ENCODE results near the gene ALKBH4. TPM values are rescaled to one million over a fixed set of nuclear protein-coding genes. Genes with fewer than 3 reads are reported as not detected.

The ALKBH4 gene
- total and polyA plus RNA-seq, 7 donors, result 8.0 to 26.7 (median 10.2) TPM

- H3K27me3 ChIP-seq, result no peaks in the 10 kb centered on the region
- H3K9me3 ChIP-seq, result no peaks in the 10 kb centered on the region
- 88 to 92% methylated on average over 24 of the region's 24 CpGs for WGBS, 2 donors
- no peak overlapping the region for H3K4me3 ChIP-seq
- peak; percentile 63 for DNase-seq
- peaks cover 0 to 23% (median 19%) of the 10 kb centered on the region in 4 donors for H3K4me1 ChIP-seq
- peaks cover 0 to 34% (median 6%) of the 10 kb centered on the region in 4 donors for H3K36me3 ChIP-seq
- intact Hi-C loops (cut with DNase I), result no loop called here
- TF ChIP-seq POLR2AphosphoS5 (IDR thresholded peaks at IDR 0.05), result no peak
- no peak for TF ChIP-seq EP300 (IDR thresholded peaks at IDR 0.05)
- no peak for TF ChIP-seq POLR2A (IDR thresholded peaks at IDR 0.05)
- TF ChIP-seq, protein P1, sequence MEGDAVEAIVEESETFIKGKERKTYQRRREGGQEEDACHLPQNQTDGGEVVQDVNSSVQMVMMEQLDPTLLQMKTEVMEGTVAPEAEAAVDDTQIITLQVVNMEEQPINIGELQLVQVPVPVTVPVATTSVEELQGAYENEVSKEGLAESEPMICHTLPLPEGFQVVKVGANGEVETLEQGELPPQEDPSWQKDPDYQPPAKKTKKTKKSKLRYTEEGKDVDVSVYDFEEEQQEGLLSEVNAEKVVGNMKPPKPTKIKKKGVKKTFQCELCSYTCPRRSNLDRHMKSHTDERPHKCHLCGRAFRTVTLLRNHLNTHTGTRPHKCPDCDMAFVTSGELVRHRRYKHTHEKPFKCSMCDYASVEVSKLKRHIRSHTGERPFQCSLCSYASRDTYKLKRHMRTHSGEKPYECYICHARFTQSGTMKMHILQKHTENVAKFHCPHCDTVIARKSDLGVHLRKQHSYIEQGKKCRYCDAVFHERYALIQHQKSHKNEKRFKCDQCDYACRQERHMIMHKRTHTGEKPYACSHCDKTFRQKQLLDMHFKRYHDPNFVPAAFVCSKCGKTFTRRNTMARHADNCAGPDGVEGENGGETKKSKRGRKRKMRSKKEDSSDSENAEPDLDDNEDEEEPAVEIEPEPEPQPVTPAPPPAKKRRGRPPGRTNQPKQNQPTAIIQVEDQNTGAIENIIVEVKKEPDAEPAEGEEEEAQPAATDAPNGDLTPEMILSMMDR (IDR thresholded peaks at IDR 0.05), result no peak
- H3K27ac ChIP-seq, result no peak overlapping the region
These were observed 3.2 kb upstream of the ALKBH4 start for GRCh38 chr7:102467581-102468477.

DNA sequence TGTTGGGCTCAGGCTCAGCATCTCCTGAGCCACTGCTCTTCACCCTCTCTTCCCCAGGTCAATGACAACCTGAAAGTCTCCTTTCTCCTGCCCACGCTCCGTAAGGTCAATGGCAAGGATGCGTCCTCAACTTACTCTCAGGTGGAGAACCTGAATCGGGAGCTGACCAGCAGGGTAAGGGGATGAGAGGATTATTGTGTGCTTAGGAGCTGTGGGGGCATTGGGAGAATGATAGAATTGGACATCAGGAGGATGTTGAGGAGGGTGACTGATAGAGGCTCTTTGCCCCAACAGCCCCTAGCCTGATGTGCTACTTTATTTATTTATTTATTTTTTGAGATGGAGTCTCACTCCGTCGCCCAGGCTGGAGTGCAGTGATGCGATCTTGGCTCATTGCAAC, 1.4 kb upstream of the ALKBH4 start:
- TF ChIP-seq POLR2A (IDR thresholded peaks at IDR 0.05) (no peak), POLR2AphosphoS5 (IDR thresholded peaks at IDR 0.05) (no peak), EP300 (IDR thresholded peaks at IDR 0.05) (no peak)
- TF ChIP-seq, protein P1 (IDR thresholded peaks at IDR 0.05), result no peak
- Histone ChIP-seq H3K4me1 (peaks cover 0 to 23% (median 19%) of the 10 kb centered on the region in 4 donors), H3K9me3 (no peaks in the 10 kb centered on the region), H3K27ac (no peak overlapping the region), H3K27me3 (no peaks in the 10 kb centered on the region), H3K4me3 (peak overlapping the region in 2 of 4 donors; percentile 72 to 93), H3K36me3 (peaks cover 0 to 23% (median 3%) of the 10 kb centered on the region in 4 donors)
- no peak for DNase-seq
- intact Hi-C loops (cut with DNase I), result no loop called here
- WGBS, 2 donors, result 97% methylated on average over 7 of the region's 7 CpGs

DNA sequence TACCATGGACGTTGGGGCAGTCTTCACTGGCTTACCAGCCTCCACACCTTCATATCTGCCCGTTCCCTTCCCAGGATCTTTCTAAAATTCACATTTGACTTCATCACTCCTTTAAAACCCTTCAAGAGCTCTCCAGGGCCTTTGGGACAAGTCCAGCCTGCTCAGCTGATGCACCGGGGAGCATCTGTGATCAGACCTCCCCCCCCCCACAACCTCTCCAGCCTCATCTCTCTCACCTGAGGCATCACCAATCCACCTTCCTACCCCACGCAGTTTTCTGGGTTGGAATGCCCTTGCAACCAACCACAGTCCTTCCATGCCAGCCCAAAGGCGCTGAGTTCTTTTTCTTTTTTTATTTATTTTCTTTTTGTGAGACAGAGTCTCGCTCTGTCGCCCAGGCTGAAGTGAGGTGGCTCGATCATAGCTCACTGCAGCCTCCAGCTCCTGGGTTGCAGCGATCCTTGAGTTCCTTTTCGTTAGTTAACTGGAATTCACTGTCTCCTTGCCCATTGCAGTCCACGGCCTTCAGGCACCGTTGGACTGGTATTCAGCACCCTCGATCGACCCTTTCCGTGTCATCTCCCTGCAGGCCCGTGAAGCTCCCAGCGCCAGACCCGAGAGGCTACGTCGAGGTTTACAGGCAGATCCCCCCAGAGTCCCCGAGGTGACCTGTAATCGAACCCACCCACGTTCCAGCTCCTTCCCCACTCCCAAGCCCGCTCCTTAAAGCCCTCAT, 654 bp downstream of the ALKBH4 start:
- Histone ChIP-seq H3K4me3 (peak overlapping the region; percentile 72 to 99 (median 92)), H3K27ac (peak overlapping the region; percentile 73 to 82 (median 78)), H3K4me1 (peaks cover 0 to 23% (median 19%) of the 10 kb centered on the region in 4 donors), H3K9me3 (no peaks in the 10 kb centered on the region), H3K36me3 (peaks cover 0 to 12% (median 3%) of the 10 kb centered on the region in 4 donors), H3K27me3 (no peaks in the 10 kb centered on the region)
- DNase-seq, result no peak
- TF ChIP-seq EP300 (IDR thresholded peaks at IDR 0.05) (no peak), POLR2AphosphoS5 (IDR thresholded peaks at IDR 0.05) (no peak), POLR2A (IDR thresholded peaks at IDR 0.05) (no peak)
- TF ChIP-seq, protein P1 (IDR thresholded peaks at IDR 0.05), result no peak
- intact Hi-C loops (cut with DNase I), result no loop called here
- 9 to 15% methylated on average over 24 of the region's 24 CpGs for WGBS, 2 donors

DNA sequence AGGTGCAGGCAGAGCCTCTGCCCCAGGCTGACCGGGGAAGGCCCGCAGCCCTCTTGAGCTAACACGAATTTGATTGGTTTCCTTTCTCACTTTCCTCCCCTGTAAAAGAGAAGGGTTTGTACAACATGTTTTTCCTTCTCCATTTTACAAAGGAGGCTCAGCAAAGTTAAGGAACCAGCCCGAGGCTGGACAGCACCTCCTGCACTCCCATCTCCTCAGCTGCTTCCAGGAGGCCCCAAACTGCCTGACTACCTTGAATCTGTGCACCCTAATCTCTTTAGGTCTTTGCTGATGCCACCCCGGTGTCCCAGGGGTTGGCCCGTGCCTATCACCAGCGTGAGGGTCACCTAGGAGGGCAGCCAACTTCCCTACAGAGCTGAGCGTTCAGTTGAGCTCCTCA, 4.2 kb downstream of the ALKBH4 start:
- Histone ChIP-seq H3K4me1 (peaks cover 0 to 12% (median 11%) of the 10 kb centered on the region in 4 donors), H3K4me3 (no peak overlapping the region), H3K9me3 (no peaks in the 10 kb centered on the region), H3K27me3 (no peaks in the 10 kb centered on the region), H3K36me3 (peaks cover 7 to 41% (median 29%) of the 10 kb centered on the region in 4 donors), H3K27ac (no peak overlapping the region)
- TF ChIP-seq, protein P1 (IDR thresholded peaks at IDR 0.05), result no peak
- no peak for TF ChIP-seq POLR2A (IDR thresholded peaks at IDR 0.05)
- no peak for TF ChIP-seq EP300 (IDR thresholded peaks at IDR 0.05)
- no peak for TF ChIP-seq POLR2AphosphoS5 (IDR thresholded peaks at IDR 0.05)
- WGBS, 2 donors, result 90 to 91% methylated on average over 8 of the region's 8 CpGs
- no peak for DNase-seq
- intact Hi-C loops (cut with DNase I), result no loop called here

All from sigmoid colon (tissue), 7 donors.